ENCODE measurements around the gene GALNT17.
"Not testable (repeated sequence)": the region's sequence is repeated elsewhere in the genome, so short reads cannot be mapped to it uniquely, and the experiment has no call there.

The GALNT17 gene

DNA sequence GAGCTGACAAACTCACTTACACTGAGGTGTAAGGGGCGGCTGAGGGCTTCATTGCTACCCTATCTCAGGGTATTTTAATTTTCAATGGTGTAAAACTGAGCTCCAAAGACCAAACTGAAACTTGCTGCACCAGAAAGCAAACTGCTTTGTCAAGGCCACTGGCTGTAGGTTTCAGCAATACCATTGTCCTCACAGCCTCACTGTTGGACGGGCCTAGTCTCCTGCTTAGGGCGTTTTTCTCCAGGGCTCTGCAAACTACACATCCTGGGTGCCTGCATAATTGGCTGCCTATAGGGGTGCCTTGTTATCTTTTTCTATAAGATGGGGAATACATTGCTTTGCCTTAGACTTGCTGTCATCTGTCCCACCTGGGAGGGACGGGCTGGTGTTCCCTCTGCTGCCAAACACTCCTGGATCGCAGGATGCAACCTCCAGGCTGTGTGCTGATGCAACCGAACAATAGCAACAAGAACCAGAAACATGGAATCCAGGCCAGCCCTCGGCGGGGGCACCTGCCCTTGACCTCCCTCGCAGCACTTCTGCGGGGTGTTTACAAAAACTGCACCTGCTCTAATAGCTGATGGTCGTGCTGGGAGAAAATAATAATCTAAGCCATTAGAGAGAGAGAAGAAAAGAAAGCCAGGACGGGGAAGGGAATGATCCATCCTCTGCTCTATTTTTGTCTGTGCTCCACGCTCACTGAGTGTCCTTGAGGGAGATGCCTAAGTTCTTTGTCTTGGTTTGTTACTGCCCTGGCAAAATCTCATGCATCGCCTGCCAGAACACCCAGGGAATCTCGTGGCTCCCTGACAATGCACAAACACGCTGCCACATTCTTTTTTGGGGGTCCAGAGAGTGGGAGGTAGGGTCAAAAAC, 104.5 kb downstream of the GALNT17 start:
- DNase-seq (ENCODE audit: low spot score) = no peak

DNA sequence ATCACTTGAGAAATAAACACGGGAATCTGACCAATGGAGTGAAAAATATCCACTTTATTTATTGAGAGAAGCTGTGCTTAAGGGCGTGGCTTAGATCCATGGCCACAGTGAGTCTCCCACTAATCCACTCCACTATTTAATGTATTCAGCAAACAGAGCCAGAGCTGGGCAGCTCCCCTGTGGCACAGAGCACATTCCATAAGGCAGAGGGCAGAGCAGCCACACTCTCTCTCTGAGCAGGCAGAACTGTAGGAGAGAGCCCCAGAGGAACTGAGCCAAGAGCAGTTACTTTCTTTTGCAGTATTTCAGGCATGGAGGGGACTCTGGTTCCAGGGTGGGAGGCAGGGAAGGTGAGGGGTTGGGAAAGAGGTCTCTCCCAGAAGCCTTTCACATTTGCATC, 106.0 kb downstream of the GALNT17 start:
- DNase-seq (ENCODE audit: low spot score) = no peak

DNA sequence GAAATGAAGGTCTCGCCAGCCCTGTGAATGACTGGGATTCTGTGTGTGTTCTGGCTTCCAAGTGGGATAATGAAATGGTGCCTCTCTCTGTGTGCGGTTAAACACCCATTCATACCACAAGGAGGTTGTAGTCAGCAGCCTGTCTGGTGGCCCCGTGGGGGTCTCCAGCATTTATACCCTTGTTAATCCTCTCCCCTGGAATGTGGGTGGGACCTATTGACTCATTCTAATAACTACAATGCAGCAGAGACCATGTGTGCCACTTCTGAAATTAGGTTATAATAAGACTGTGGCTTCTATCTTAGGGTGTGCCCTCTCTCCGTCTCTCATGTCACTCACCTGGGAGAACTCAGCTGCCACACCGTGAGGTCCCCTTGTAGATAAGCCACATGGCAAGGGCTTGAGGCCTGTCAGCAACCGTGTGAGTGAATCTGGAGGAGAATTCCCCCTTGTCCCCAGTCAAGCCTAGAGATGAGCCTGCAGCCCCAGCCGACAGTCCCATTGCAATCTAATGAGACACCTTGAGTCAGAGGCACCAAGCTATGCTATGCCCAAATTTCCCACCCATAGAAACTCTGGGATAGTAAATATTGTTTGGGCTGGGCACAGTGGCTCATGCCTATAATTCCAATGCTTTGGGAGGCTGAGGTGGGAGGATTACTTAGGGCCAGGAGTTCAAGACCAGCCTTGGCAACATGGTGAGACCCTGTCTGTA, 106.8 kb downstream of the GALNT17 start:
- no peak for DNase-seq (ENCODE audit: low spot score)

- peak; percentile 42 for DNase-seq (ENCODE audit: low spot score)
Measured at GRCh38 chr7:71239586-71240268, 107.8 kb downstream of the GALNT17 start.

GRCh38 chr7:71243736-71244410, 111.9 kb downstream of the GALNT17 start:
- no peak for DNase-seq (ENCODE audit: low spot score)

GRCh38 chr7:71245038-71245437, 113.1 kb downstream of the GALNT17 start:
- DNase-seq (ENCODE audit: low spot score) = no peak

DNA sequence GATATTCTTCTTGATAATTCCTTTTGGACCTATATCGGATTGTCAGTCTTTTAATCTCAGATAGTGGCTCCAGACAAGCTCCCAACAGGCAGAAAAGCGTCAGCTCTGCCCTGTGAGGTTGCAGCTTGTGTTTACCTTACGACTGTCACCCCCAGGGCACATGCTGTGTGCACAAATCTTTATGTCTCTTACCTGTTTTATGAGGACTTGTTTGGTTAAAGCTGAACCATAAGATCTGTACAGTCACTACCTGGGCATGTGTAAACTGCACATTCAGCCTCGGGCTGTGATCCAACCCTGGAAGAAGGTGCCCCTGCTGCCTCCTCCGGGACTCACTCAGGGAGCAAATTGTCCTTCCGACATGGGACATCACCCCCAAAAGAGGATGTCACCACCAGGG, 119.8 kb downstream of the GALNT17 start:
- DNase-seq (ENCODE audit: low spot score) = no peak

GRCh38 chr7:71254751-71255150, 122.8 kb downstream of the GALNT17 start:
- peak; percentile 24 for DNase-seq (ENCODE audit: low spot score)

GRCh38 chr7:71255537-71256178, 123.7 kb downstream of the GALNT17 start:
- no peak for DNase-seq (ENCODE audit: low spot score)

- DNase-seq (ENCODE audit: low spot score) = no peak
Measured at GRCh38 chr7:71261066-71261465, 129.1 kb downstream of the GALNT17 start.

- not testable (repeated sequence) for DNase-seq (ENCODE audit: low spot score)
Measured at GRCh38 chr7:71262834-71263233, 130.9 kb downstream of the GALNT17 start.

- DNase-seq (ENCODE audit: low spot score) = no peak
Measured at GRCh38 chr7:71264005-71264404, 132.1 kb downstream of the GALNT17 start.

- DNase-seq (ENCODE audit: low spot score) = no peak
Measured at GRCh38 chr7:71266912-71267311, 135.0 kb downstream of the GALNT17 start.

DNA sequence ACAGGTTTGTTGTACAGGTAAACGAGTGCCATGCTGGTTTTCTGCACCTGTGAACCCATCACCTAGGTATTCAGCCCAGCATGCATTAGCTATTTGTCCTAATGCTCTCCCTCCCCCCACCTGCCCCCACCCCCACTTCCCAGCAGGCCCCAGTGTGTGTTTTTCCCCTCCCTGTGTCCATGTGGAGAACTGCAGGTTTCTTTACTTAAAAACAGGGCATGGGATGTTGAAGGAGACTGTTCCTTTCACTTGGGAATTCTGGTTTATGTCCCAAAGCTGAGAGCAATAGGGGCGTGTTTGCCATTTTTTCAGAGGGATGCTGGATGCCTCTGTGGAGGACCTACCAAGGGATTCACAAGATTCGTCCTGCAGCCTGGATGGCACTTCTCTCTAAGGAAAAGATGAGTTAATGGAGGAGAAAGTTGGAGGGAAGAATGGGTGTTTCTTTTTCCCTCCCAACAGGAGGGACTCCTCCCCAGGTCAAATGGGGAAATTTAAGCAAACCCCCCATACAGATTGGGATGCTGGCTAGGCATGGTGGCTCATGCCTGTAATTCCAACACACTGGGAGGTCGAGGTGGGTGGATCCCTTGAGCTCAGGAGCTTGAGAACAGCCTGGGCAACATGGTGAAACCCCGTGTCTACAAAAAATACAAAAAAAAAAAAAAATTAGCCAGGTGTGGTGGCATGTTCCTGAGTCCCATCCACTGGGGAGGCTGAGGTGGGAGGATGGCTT, 136.0 kb downstream of the GALNT17 start:
- no peak for DNase-seq (ENCODE audit: low spot score)

- no peak for DNase-seq (ENCODE audit: low spot score)
Measured at GRCh38 chr7:71270558-71270957, 138.6 kb downstream of the GALNT17 start.

- DNase-seq (ENCODE audit: low spot score) = no peak
Measured at GRCh38 chr7:71271203-71271602, 139.3 kb downstream of the GALNT17 start.

DNA sequence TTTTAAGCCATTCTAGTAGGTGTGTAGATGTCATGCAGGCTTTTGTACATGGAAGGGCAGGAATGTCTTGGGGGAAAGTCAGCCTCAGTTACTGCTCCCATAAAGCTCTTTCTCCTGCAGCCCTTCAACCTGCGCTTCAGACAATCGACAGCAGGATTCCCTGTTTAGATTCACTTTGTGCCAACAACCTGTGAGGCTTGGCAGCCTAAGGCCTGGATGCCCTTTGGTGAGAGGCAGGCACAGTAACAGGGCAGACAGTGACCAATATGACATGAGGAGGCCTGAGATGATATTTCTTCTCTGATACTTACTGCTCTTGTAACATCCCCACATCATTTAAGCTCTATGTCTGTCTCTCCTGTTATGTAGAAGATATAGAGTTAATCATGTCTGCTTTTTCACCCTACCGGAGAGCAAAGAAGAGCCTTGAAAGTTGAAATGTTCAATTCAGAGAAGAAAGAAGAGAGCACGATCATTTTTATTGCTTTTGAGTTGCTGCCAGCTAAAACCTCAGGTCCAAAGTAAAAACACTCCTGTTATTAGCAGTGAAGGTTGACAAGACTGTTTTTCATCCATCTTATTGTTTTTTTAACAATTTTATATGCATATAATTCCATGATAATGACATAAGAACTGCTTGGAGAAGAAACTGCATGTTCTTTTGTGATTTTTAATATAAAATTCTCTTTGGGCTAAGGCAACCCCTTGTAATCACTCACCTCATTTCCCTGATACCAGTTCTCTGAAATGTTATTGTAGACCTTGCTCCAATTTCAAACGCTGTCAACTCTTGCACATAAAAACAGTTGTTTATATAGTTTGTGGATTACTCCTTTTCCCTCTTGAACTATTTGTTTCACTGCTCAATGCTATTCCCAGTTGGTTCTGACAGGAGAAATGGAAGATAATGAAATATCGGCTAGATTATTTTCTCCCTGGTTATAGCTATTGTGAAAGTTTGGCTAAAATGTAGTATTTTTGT, 140.9 kb downstream of the GALNT17 start:
- DNase-seq (ENCODE audit: low spot score) = no peak

GRCh38 chr7:71278257-71278656, 146.3 kb downstream of the GALNT17 start:
- no peak for DNase-seq (ENCODE audit: low spot score)

DNA sequence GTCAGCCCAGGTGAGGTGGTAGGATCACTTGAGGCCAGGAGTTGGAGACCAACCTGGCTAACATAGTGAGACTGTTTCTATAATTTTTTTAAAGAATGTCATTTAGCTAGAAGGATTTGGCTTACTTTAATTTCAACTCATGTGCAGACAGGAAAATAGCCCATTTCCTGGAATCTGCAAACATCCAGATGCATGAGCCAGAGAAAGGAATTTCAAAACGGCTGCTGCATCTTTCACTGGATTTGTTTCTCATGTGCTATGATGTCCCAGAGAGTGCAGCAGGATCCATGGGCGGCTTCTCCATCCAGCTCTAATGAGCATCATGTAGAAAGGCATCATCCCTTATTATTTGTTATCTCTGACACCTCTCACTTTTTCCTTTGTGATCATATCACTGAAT, 149.3 kb downstream of the GALNT17 start:
- no peak for DNase-seq (ENCODE audit: low spot score)

DNA sequence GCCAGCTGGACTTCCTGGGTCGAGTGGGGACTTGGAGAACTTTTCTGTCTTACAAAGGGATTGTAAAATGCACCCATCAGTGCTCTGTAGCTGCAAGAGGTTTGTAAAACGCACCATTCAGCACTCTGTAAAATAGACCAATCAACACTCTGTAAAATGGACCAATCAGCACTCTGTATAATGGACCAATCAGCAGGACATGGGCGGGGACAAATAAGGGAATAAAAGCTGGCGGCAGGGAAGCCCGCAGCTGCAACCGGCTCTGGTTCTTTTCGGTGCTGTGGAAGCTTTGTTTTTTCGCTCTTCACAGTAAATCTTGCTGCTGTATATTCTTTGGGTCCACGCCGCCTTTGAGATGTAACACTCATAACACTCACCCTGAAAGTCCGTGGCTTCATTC, 151.9 kb downstream of the GALNT17 start:
- DNase-seq (ENCODE audit: low spot score) = no peak
